Neural progenitor cell (in vitro differentiated cells): ENCODE measurements around the gene NCOA3. TPM values are rescaled to one million over a fixed set of nuclear protein-coding genes. Genes with fewer than 3 reads are reported as not detected.
A peak's percentile ranks its signal among the peaks of the same experiment; 100 is the strongest.

Source experiments
- DNase-seq: peaks from one replicate; pipeline ENCODE4 v3.0.0-alpha.2; 2016; ENCODE audit warnings: low spot score
- H2AFZ ChIP-seq: fragments of 200-600 bp; sonication (generic); replicated peaks from 2 replicates; pipeline ENCODE4 v1.6.1; 2016; ENCODE audit warnings: antibody characterized with exemption
- H3F3A ChIP-seq: fragments of 200-600 bp; sonication (generic); 2 replicates; pipeline ENCODE4 v1.6.1; 2016; ENCODE audit warnings: antibody characterized with exemption, low read depth
- H3K27ac ChIP-seq: fragments of 200-600 bp; sonication (generic); 2 replicates; pipeline ENCODE4 v1.5.1; 2016; ENCODE audit warnings: mild to moderate bottlenecking
- H3K27me3 ChIP-seq: fragments of 200-600 bp; sonication (generic); 2 replicates; pipeline ENCODE4 v1.6.1; 2016; ENCODE audit warnings: mild to moderate bottlenecking, moderate library complexity
- H3K36me3 ChIP-seq: fragments of 200-600 bp; sonication (generic); 2 replicates; pipeline ENCODE4 v1.5.1; 2016
- H3K4me1 ChIP-seq: fragments of 200-600 bp; sonication (generic); 2 replicates; pipeline ENCODE4 v1.6.1; 2016; ENCODE audit warnings: mixed run types
- H3K4me2 ChIP-seq: fragments of 200-600 bp; sonication (generic); 2 replicates; pipeline ENCODE4 v1.6.1; 2016
- H3K4me3 ChIP-seq: fragments of 200-600 bp; sonication (generic); 2 replicates; pipeline ENCODE4 v1.5.1; 2016
- H3K79me2 ChIP-seq: fragments of 200-600 bp; sonication (generic); 2 replicates; pipeline ENCODE4 v1.6.1; 2016; ENCODE audit warnings: low read depth
- H3K9ac ChIP-seq: fragments of 200-600 bp; sonication (generic); 2 replicates; pipeline ENCODE4 v1.6.1; 2016
- H3K9me3 ChIP-seq: fragments of 200-600 bp; sonication (generic); 2 replicates; pipeline ENCODE4 v1.5.1; 2016; ENCODE audit warnings: low read depth
- H4K20me1 ChIP-seq: fragments of 200-600 bp; sonication (generic); 2 replicates; pipeline ENCODE4 v1.6.1; 2016; ENCODE audit warnings: low read depth
- H3K27ac Mint-ChIP-seq: 3 replicates; pipeline ENCODE4 v1.8.0; 2021; ENCODE audit warnings: mixed read lengths
- H3K27me3 Mint-ChIP-seq: 2 replicates; pipeline ENCODE4 v1.8.0; 2022; ENCODE audit warnings: low read depth, mild to moderate bottlenecking, inconsistent platforms, moderate library complexity, mixed read lengths; ENCODE audit not compliant: insufficient read depth
- H3K36me3 Mint-ChIP-seq: 3 replicates; pipeline ENCODE4 v1.8.0; 2021; ENCODE audit warnings: mixed read lengths
- H3K4me1 Mint-ChIP-seq: 3 replicates; pipeline ENCODE4 v1.8.0; 2021; ENCODE audit warnings: mixed read lengths
- H3K4me3 Mint-ChIP-seq: 3 replicates; pipeline ENCODE4 v1.8.0; 2021; ENCODE audit warnings: mild to moderate bottlenecking, moderate library complexity, mixed read lengths
- H3K9me3 Mint-ChIP-seq: 3 replicates; pipeline ENCODE4 v1.8.0; 2020; ENCODE audit warnings: mixed read lengths
- EZH2 ChIP-seq: fragments of 200-600 bp; sonication (generic); IDR thresholded peaks from 2 replicates; pipeline ENCODE4 v1.6.1; 2017; ENCODE audit warnings: antibody characterized with exemption, mild to moderate bottlenecking, moderate library complexity
- EZH2phosphoT487 ChIP-seq: fragments of 200-600 bp; sonication (generic); IDR thresholded peaks from 2 replicates; pipeline ENCODE4 v1.6.1; 2017; ENCODE audit warnings: antibody characterized with exemption
- total RNA-seq: library from RNA; depleted of rRNA; stranded (reverse); fragments of >200 nt; gene quantifications from 2 replicates; pipeline ENCODE4 v1.2.3, GENCODE V29; 2015; ENCODE audit warnings: low replicate concordance
- TF ChIP-seq, protein P1 (sequence below): fragments of 200-600 bp; sonication (generic); IDR thresholded peaks from 2 replicates; pipeline ENCODE4 v1.5.1; 2017; ENCODE audit warnings: antibody characterized with exemption, mild to moderate bottlenecking

The NCOA3 gene
- total RNA-seq, 1 donor from 2014 or later = 64.5 TPM

DNA sequence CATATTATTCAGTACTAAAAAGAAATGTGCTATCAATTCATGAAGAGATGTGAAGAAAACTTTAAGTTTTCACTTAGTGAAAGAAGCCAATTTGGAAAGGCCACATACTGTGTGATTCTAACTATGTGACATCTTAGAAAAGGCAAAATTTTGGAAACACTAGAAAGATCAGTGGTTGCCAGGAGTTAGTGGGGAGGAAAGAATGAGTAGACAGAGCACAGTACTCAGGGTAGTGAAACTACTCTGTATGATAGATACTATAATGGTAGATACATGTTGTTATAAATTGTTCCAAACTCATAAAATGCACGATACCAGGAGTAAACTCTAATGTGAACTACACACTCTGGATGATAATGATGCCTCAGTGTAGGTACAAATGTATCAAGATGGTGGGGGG is 14.2 kb downstream of the NCOA3 start:
- no peak overlapping the region for H2AFZ ChIP-seq
- Mint-ChIP-seq H3K27ac (no peak overlapping the region), H3K27me3 (no peaks in the 10 kb centered on the region), H3K4me3 (no peak overlapping the region), H3K36me3 (peaks cover 32% of the 10 kb centered on the region), H3K9me3 (peaks cover 32% of the 10 kb centered on the region), H3K4me1 (no peaks in the 10 kb centered on the region)
- peaks cover 8% of the 10 kb centered on the region for H3F3A ChIP-seq
- peaks cover 35% of the 10 kb centered on the region for H4K20me1 ChIP-seq
- no peak overlapping the region for H3K4me3 ChIP-seq
- no peak for DNase-seq
- H3K79me2 ChIP-seq = peaks cover 100% of the 10 kb centered on the region
- TF ChIP-seq EZH2 (no peak), EZH2phosphoT487 (no peak)
- TF ChIP-seq, protein P1, sequence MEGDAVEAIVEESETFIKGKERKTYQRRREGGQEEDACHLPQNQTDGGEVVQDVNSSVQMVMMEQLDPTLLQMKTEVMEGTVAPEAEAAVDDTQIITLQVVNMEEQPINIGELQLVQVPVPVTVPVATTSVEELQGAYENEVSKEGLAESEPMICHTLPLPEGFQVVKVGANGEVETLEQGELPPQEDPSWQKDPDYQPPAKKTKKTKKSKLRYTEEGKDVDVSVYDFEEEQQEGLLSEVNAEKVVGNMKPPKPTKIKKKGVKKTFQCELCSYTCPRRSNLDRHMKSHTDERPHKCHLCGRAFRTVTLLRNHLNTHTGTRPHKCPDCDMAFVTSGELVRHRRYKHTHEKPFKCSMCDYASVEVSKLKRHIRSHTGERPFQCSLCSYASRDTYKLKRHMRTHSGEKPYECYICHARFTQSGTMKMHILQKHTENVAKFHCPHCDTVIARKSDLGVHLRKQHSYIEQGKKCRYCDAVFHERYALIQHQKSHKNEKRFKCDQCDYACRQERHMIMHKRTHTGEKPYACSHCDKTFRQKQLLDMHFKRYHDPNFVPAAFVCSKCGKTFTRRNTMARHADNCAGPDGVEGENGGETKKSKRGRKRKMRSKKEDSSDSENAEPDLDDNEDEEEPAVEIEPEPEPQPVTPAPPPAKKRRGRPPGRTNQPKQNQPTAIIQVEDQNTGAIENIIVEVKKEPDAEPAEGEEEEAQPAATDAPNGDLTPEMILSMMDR = no peak
- H3K27me3 ChIP-seq = no peaks in the 10 kb centered on the region
- H3K4me1 ChIP-seq = peaks cover 9% of the 10 kb centered on the region
- no peaks in the 10 kb centered on the region for H3K9me3 ChIP-seq
- no peak overlapping the region for H3K4me2 ChIP-seq
- H3K36me3 ChIP-seq = no peaks in the 10 kb centered on the region
- H3K27ac ChIP-seq = no peak overlapping the region
- H3K9ac ChIP-seq = no peak overlapping the region

DNA sequence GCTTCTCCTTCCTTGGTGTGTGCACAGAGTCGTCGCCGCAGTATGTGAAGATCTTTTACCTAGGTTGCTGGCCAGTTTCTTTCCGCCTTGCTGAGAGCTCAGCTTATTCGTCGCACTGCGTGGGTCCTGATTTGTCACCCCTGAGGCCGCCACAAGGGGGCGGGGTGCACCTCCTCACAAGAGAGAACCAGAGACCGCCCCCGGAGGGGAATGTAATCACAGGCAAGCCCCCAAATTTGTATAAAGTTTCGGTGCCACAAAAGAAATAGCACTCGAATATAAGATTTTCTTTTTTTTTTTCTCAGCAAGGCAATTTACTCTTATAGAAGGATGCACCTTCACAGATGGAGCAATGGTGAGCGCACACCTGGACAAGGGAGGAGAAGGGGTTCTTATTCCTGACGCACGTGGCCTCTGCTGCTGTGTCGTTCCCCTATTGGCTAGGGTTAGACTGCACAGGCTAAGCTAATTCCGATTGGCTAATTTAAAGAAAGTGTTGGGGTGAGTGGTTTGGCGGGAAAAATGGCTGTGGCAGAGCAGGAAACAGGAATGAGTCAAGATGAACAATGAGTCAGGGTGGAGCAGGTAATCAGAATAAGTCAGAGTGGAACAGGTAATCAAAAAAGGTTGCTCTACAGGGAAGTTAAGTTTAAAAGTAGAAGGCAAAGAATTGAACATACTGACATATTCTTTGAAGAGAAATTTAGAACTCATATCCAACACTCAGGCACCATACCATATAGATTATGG is 19.5 kb downstream of the NCOA3 start:
- peaks cover 54% of the 10 kb centered on the region for H3K9me3 Mint-ChIP-seq
- peaks cover 8% of the 10 kb centered on the region for H3F3A ChIP-seq

DNA sequence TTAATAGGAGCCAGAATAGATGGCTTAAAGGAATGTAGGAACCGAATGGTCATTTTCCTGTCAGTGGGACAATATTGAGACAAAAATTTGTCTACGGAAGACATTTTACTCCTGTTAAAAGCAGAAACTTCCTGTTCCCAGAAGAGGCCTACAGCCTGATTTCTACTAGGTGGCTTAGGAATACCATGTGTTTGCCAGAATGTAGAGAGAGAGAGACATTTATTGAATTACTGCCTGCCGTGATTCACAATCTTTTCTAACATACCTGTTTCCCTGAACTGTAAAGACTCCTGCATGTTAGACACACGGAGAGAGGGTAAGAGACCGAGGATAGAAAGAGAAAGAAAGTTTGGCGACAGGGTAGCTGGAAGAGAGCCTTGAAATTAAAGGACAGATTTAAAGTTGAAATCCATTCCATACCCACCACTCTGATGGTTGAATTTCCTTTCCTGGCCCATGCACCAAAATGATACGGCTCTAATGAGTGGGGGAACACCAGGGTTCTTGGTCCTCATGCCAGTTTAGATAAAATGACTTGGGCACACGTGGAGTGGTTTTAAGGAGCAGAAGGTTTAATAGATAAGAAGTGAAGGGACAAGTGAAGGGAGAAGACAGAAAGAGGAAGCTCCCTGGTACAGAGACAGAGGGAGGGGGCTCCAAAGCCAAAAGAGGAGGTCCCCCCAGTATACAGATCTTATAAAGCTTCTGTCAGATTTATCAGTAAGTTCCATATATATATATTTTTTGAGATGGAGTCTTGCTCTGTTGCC is 22.5 kb downstream of the NCOA3 start:
- Histone ChIP-seq H2AFZ (no peak overlapping the region), H3K9me3 (no peaks in the 10 kb centered on the region), H3K79me2 (peaks cover 89% of the 10 kb centered on the region), H3K4me1 (no peaks in the 10 kb centered on the region), H3F3A (peaks cover 6% of the 10 kb centered on the region), H3K4me2 (no peak overlapping the region), H3K27ac (no peak overlapping the region), H3K4me3 (no peak overlapping the region), H3K9ac (no peak overlapping the region), H3K27me3 (no peaks in the 10 kb centered on the region), H3K36me3 (peaks cover 4% of the 10 kb centered on the region), H4K20me1 (peaks cover 2% of the 10 kb centered on the region)
- Mint-ChIP-seq H3K9me3 (peaks cover 52% of the 10 kb centered on the region), H3K27ac (no peak overlapping the region), H3K36me3 (peaks cover 34% of the 10 kb centered on the region), H3K4me1 (no peaks in the 10 kb centered on the region), H3K27me3 (peaks cover 4% of the 10 kb centered on the region), H3K4me3 (no peak overlapping the region)
- no peak for DNase-seq
- TF ChIP-seq EZH2 = no peak
- TF ChIP-seq, protein P1 = no peak
- no peak for TF ChIP-seq EZH2phosphoT487

More for the DNA sequence above, 19.5 kb downstream of the NCOA3 start:
- Histone ChIP-seq H3K79me2 (peaks cover 90% of the 10 kb centered on the region), H3K9me3 (no peaks in the 10 kb centered on the region), H4K20me1 (peaks cover 7% of the 10 kb centered on the region), H3K27me3 (no peaks in the 10 kb centered on the region), H3K27ac (no peak overlapping the region), H3K4me3 (no peak overlapping the region), H3K4me1 (no peaks in the 10 kb centered on the region), H2AFZ (no peak overlapping the region), H3K9ac (no peak overlapping the region), H3K4me2 (no peak overlapping the region), H3K36me3 (no peaks in the 10 kb centered on the region)
- Mint-ChIP-seq H3K4me1 (no peaks in the 10 kb centered on the region), H3K36me3 (peaks cover 40% of the 10 kb centered on the region), H3K27me3 (peaks cover 4% of the 10 kb centered on the region), H3K27ac (no peak overlapping the region), H3K4me3 (no peak overlapping the region)
- TF ChIP-seq EZH2phosphoT487 (no peak), EZH2 (no peak)
- TF ChIP-seq, protein P1 = peak; percentile 51
- DNase-seq = peak; percentile 43
